Tibial artery (tissue), 4 donors: Measurements from ENCODE around the gene CNTNAP2.

Source experiments
- DNase-seq, 2 donors: peaks; one replicate each; pipeline ENCODE4 v3.0.0-alpha.2; 2019
- H3K27ac ChIP-seq, 2 donors: fragments of 200-600 bp; sonication (generic) in 1 of 2; 1 replicate in 1 of 2; 2 replicates in 1 of 2; pipeline ENCODE4 v1.5.1; 2018 to 2019; ENCODE audit warnings: mild to moderate bottlenecking in 1 of 2
- H3K27me3 ChIP-seq, 2 donors: fragments of 200-600 bp; sonication (generic) in 1 of 2; one replicate each; pipeline versions ENCODE4 v1.5.1 to v1.6.0; 2016 to 2019
- H3K36me3 ChIP-seq, 3 donors: fragments of 200-600 bp; sonication (generic) in 2 of 3; one replicate each; pipeline ENCODE4 v1.5.1; 2016 to 2019; ENCODE audit warnings: mild to moderate bottlenecking in 2 of 3
- H3K4me1 ChIP-seq, 4 donors: fragments of 200-600 bp; sonication (generic) in 2 of 4; 1 replicate in 3 of 4; 2 replicates in 1 of 4; pipeline ENCODE4 v1.5.1; 2016 to 2019
- H3K4me3 ChIP-seq, 2 donors: fragments of 200-600 bp; sonication (generic) in 1 of 2; 1 replicate in 1 of 2; 2 replicates in 1 of 2; pipeline ENCODE4 v1.5.1; 2018 to 2019; ENCODE audit warnings: mild to moderate bottlenecking in 2 of 2
- H3K9me3 ChIP-seq, 3 donors: fragments of 200-600 bp; sonication (generic) in 1 of 3; one replicate each; pipeline ENCODE4 v1.5.1; 2016 to 2019
- CTCF ChIP-seq, 2 experiments: fragments of 200-600 bp in 1 of 2; fragments of 450-650 bp in 1 of 2; IDR thresholded peaks; one replicate each; pipeline ENCODE4 v1.5.1; 2017 to 2019; ENCODE audit warnings: antibody characterized with exemption in 2 of 2, mild to moderate bottlenecking in 1 of 2, moderate library complexity in 1 of 2
- intact Hi-C: fragments of 100-400 bp; cut with DNase I; formaldehyde crosslinking; loops from one replicate; pipeline ENCODE4 v1.15.0; 2023; ENCODE audit warnings: low total_unique reads

CNTNAP2 gene

GRCh38 chr7:148337995-148338747 is 2221.6 kb downstream of the CNTNAP2 start:
- Histone ChIP-seq H3K36me3 (no peaks in the 10 kb centered on the region), H3K4me3 (no peak overlapping the region), H3K9me3 (no peaks in the 10 kb centered on the region), H3K27ac (no peak overlapping the region), H3K4me1 (peaks cover 0 to 10% (median 4%) of the 10 kb centered on the region in 4 donors), H3K27me3 (peaks cover 0 to 40% of the 10 kb centered on the region in 2 donors)
- DNase-seq: no peak
- intact Hi-C loops: no loop called here
- TF ChIP-seq CTCF (IDR thresholded peaks at IDR 0.05): no peak

- no peak for TF ChIP-seq CTCF (IDR thresholded peaks at IDR 0.05)
- Histone ChIP-seq H3K4me3 (no peak overlapping the region), H3K4me1 (peaks cover 0 to 10% (median 4%) of the 10 kb centered on the region in 4 donors), H3K27me3 (peaks cover 0 to 35% of the 10 kb centered on the region in 2 donors), H3K27ac (no peak overlapping the region), H3K9me3 (no peaks in the 10 kb centered on the region), H3K36me3 (no peaks in the 10 kb centered on the region)
- intact Hi-C loops: no loop called here
- no peak for DNase-seq
Measured at GRCh38 chr7:148340438-148341280, 2224.1 kb downstream of the CNTNAP2 start.

GRCh38 chr7:148344406-148344805 is 2227.8 kb downstream of the CNTNAP2 start:
- Histone ChIP-seq H3K4me1 (peaks cover 0 to 3% (median 1%) of the 10 kb centered on the region in 4 donors), H3K36me3 (no peaks in the 10 kb centered on the region), H3K27me3 (peaks cover 0 to 10% of the 10 kb centered on the region in 2 donors), H3K4me3 (no peak overlapping the region), H3K9me3 (no peaks in the 10 kb centered on the region), H3K27ac (no peak overlapping the region)
- DNase-seq: no peak
- intact Hi-C loops: no loop called here
- no peak for TF ChIP-seq CTCF (IDR thresholded peaks at IDR 0.05)

GRCh38 chr7:148347981-148348380 is 2231.4 kb downstream of the CNTNAP2 start:
- no peak overlapping the region for H3K4me3 ChIP-seq
- H3K4me1 ChIP-seq: no peaks in the 10 kb centered on the region
- intact Hi-C loops: no loop called here
- no peak for DNase-seq
- no peak overlapping the region for H3K27ac ChIP-seq
- no peak for TF ChIP-seq CTCF (IDR thresholded peaks at IDR 0.05)
- H3K9me3 ChIP-seq: no peaks in the 10 kb centered on the region
- peaks cover 0 to 3% of the 10 kb centered on the region in 2 donors for H3K27me3 ChIP-seq
- H3K36me3 ChIP-seq: no peaks in the 10 kb centered on the region

GRCh38 chr7:148348466-148348865 is 2231.9 kb downstream of the CNTNAP2 start:
- DNase-seq: no peak
- Histone ChIP-seq H3K27me3 (peaks cover 0 to 3% of the 10 kb centered on the region in 2 donors), H3K27ac (no peak overlapping the region), H3K36me3 (no peaks in the 10 kb centered on the region), H3K4me3 (no peak overlapping the region), H3K9me3 (no peaks in the 10 kb centered on the region), H3K4me1 (no peaks in the 10 kb centered on the region)
- intact Hi-C loops: no loop called here
- TF ChIP-seq CTCF (IDR thresholded peaks at IDR 0.05): no peak
